Endothelial cell of umbilical vein (primary cell): ENCODE measurements around the gene EME2. TPM values are rescaled to one million over a fixed set of nuclear protein-coding genes. Genes with fewer than 3 reads are reported as not detected.
A peak's percentile ranks its signal among the peaks of the same experiment; 100 is the strongest.

Experiments
- BruUV-seq: library from RNA; stranded (reverse); fragments of 400-500 nt; replicated peaks from 2 replicates; lab custom pipeline; 2021; lab: Mats Ljungman, UMichigan
- CTCF ChIA-PET: fragments of 300-600, 350-600 bp; sonication (Branson Sonifier 250); formaldehyde crosslinking; loops from one replicate; lab custom pipeline; 2021; ENCODE audit warnings: antibody characterized with exemption, inconsistent platforms; lab: Charles Lee
- POLR2A ChIA-PET: fragments of 300-600, 350-600 bp; sonication (Branson Sonifier 250); formaldehyde crosslinking; loops from one replicate; lab custom pipeline; 2021; ENCODE audit warnings: antibody characterized with exemption, inconsistent platforms; lab: Charles Lee
- DNase-seq: peaks from one replicate; pipeline ENCODE4 v3.0.0-alpha.2; 2011; ENCODE audit warnings: low read depth, low spot score
- FAIRE-seq: peaks from 2 replicates; lab custom pipeline; 2011; peaks lifted over from hg19 to GRCh38; lab: Jason Lieb, UNC
- H2AFZ ChIP-seq: 2 replicates; pipeline ENCODE4 v1.6.0; 2012; ENCODE audit warnings: low read depth, low read length, control low read depth, inconsistent platforms
- H3K27ac ChIP-seq: 2 replicates; pipeline ENCODE4 v1.5.1; 2011; ENCODE audit warnings: low read depth, mild to moderate bottlenecking, control low read depth, low read length, moderate library complexity; ENCODE audit not compliant: insufficient read depth
- H3K27me3 ChIP-seq, 2 experiments: 2 replicates each; pipeline versions ENCODE4 v1.6.0 to v1.6.1; 2011; ENCODE audit warnings: low read length in 2 of 2, mixed read lengths in 1 of 2; ENCODE audit not compliant: control insufficient read depth in 2 of 2, insufficient read depth in 2 of 2
- H3K36me3 ChIP-seq, 2 experiments: 2 replicates in 1 of 2; 3 replicates in 1 of 2; pipeline ENCODE4 v1.5.1; 2011; ENCODE audit warnings: low read length in 2 of 2, mild to moderate bottlenecking in 1 of 2, moderate library complexity in 1 of 2; ENCODE audit not compliant: control insufficient read depth in 2 of 2, insufficient read depth in 2 of 2; ENCODE audit errors: extremely low read depth in 1 of 2
- H3K4me1 ChIP-seq: 3 replicates; pipeline ENCODE4 v1.5.1; 2011; ENCODE audit warnings: mild to moderate bottlenecking, low read length; ENCODE audit not compliant: control insufficient read depth, insufficient read depth; ENCODE audit errors: extremely low read depth
- H3K4me2 ChIP-seq: 2 replicates; pipeline ENCODE4 v1.6.1; 2011; ENCODE audit warnings: low read length, control low read depth, mixed read lengths; ENCODE audit not compliant: insufficient read depth
- H3K4me3 ChIP-seq, 3 experiments: fragments of 200-600 bp in 1 of 3; sonication (generic), shearing (Covaris generic) in 1 of 3; replicated peaks in 1 of 3; 2 replicates each; pipeline ENCODE4 v1.5.1; 2011 to 2016; ENCODE audit warnings: control low read depth in 3 of 3, low read length in 3 of 3, mild to moderate bottlenecking in 2 of 3, inconsistent platforms in 1 of 3, low read depth in 1 of 3, moderate library complexity in 1 of 3; ENCODE audit not compliant: insufficient read depth in 1 of 3
- H3K79me2 ChIP-seq: 2 replicates; pipeline ENCODE4 v1.6.0; 2012; ENCODE audit warnings: low read length, inconsistent platforms; ENCODE audit not compliant: control insufficient read depth, insufficient read depth
- H3K9ac ChIP-seq: replicated peaks from 2 replicates; pipeline ENCODE3; 2011; ENCODE audit warnings: low read length, control low read depth; ENCODE audit not compliant: insufficient read depth; ENCODE audit errors: extremely low read depth
- H3K9me1 ChIP-seq: replicated peaks from 3 replicates; pipeline ENCODE4 v1.6.0; 2011; ENCODE audit warnings: mild to moderate bottlenecking, low read length; ENCODE audit not compliant: control insufficient read depth, insufficient read depth; ENCODE audit errors: extremely low read depth
- H3K9me3 ChIP-seq: replicated peaks from 2 replicates; pipeline ENCODE4 v1.5.1; 2012; ENCODE audit warnings: low read length, inconsistent platforms; ENCODE audit not compliant: control insufficient read depth, insufficient read depth
- H4K20me1 ChIP-seq: replicated peaks from 2 replicates; pipeline ENCODE3; 2011; ENCODE audit warnings: mild to moderate bottlenecking, low read length; ENCODE audit not compliant: control insufficient read depth, insufficient read depth; ENCODE audit errors: extremely low read depth
- EZH2 ChIP-seq: IDR thresholded peaks from 2 replicates; pipeline ENCODE4 v1.6.1; 2012; ENCODE audit warnings: borderline replicate concordance, low read depth, mild to moderate bottlenecking, moderate library complexity, low read length, inconsistent platforms; ENCODE audit not compliant: severe bottlenecking
- FOS ChIP-seq: IDR thresholded peaks from 2 replicates; pipeline ENCODE4 v1.6.1; 2011; ENCODE audit warnings: mild to moderate bottlenecking, low read length, moderate library complexity, borderline replicate concordance; ENCODE audit not compliant: insufficient read depth
- GATA2 ChIP-seq: IDR thresholded peaks from 2 replicates; pipeline ENCODE4 v1.7.0; 2011; ENCODE audit warnings: low read depth, mild to moderate bottlenecking, moderate library complexity, mixed read lengths, low read length; ENCODE audit not compliant: insufficient read length, insufficient read depth
- MYC ChIP-seq: IDR thresholded peaks from one replicate; pipeline ENCODE4 v1.6.1; 2011; ENCODE audit warnings: mild to moderate bottlenecking, low read depth, low read length
- POLR2A ChIP-seq: IDR thresholded peaks from 2 replicates; pipeline ENCODE4 v1.6.1; 2012; ENCODE audit warnings: low read depth, mild to moderate bottlenecking, control low read depth, low read length
- POLR2AphosphoS5 ChIP-seq: IDR thresholded peaks from 2 replicates; pipeline ENCODE4 v1.6.1; 2012; ENCODE audit warnings: low read depth, mild to moderate bottlenecking, control low read depth, low read length, moderate library complexity; ENCODE audit not compliant: insufficient read depth
- dilution Hi-C: fragments of 300-500 bp; cut with MboI; formaldehyde crosslinking; loops from one replicate; pipeline ENCODE4 v1.15.0; 2019; ENCODE audit warnings: low sequenced_read_pairs; ENCODE audit not compliant: extremely low pct_ligation_motif_present
- intact Hi-C: fragments of 100-400 bp; cut with micrococcal nuclease; formaldehyde crosslinking; loops from one replicate; pipeline ENCODE4 v1.10.0; 2022
- polyA plus RNA-seq, 4 experiments: library from polyadenylated mRNA; depleted of rRNA in 3 of 4; stranded (reverse) in 3 of 4; unstranded in 1 of 4; fragments of >200 nt; gene quantifications; 2 replicates each; pipeline versions ENCODE4 v1.2.1 to v1.2.3, GENCODE V29; 2011 to 2012; ENCODE audit warnings: missing spikeins in 1 of 4
- total RNA-seq: library from RNA; stranded (reverse); gene quantifications from 2 replicates; pipeline ENCODE4 v1.2.3, GENCODE V29; 2021
- TF ChIP-seq, protein P1 (sequence below), 2 donors: IDR thresholded peaks; 1 replicate in 1 of 2; 2 replicates in 1 of 2; pipeline ENCODE4 v1.5.1; 2011; ENCODE audit warnings: low read length in 2 of 2, mild to moderate bottlenecking in 2 of 2, moderate library complexity in 2 of 2, control low read depth in 1 of 2, inconsistent platforms in 1 of 2, low read depth in 1 of 2; ENCODE audit not compliant: insufficient read depth in 1 of 2; ENCODE audit errors: extremely low read depth in 1 of 2

Gene EME2
- total and polyA plus RNA-seq, 2 donors (not counting 3 experiments of a cell fraction or from before 2014, with no cell fraction given) = 9.7 to 21.4 TPM

- intact Hi-C loops = no loop called here
- H3K4me1 ChIP-seq = peaks cover 16% of the 10 kb centered on the region
- TF ChIP-seq POLR2AphosphoS5 (peak; percentile 30), POLR2A (peak; percentile 17), GATA2 (no peak)
- DNase-seq (no peak), FAIRE-seq (no peak)
- ChIA-PET POLR2A (no interaction called here), CTCF (no interaction called here)
- no peak overlapping the region for H3K4me3 ChIP-seq
- no peak overlapping the region for H3K27ac ChIP-seq
- BruUV-seq = no TSS peak
- no peak overlapping the region for H3K4me2 ChIP-seq
- H3K36me3 ChIP-seq = peaks cover 0 to 45% of the 10 kb centered on the region in 2 experiments
- no peak overlapping the region for H3K9ac ChIP-seq
- no peaks in the 10 kb centered on the region for H3K27me3 ChIP-seq
- no peaks in the 10 kb centered on the region for H4K20me1 ChIP-seq
- no peak overlapping the region for H2AFZ ChIP-seq
- no peaks in the 10 kb centered on the region for H3K9me3 ChIP-seq
- no peaks in the 10 kb centered on the region for H3K9me1 ChIP-seq
- peaks cover 11% of the 10 kb centered on the region for H3K79me2 ChIP-seq
- dilution Hi-C loops = no loop called here
These were observed 5.0 kb downstream of the EME2 start for GRCh38 chr16:1777375-1778199.

GRCh38 chr16:1778200-1779179, 5.9 kb downstream of the EME2 start:
- no peaks in the 10 kb centered on the region for H3K27me3 ChIP-seq
- H3K9me3 ChIP-seq = no peaks in the 10 kb centered on the region
- H3K9me1 ChIP-seq = no peaks in the 10 kb centered on the region
- H3K4me1 ChIP-seq = peaks cover 18% of the 10 kb centered on the region
- CTCF ChIA-PET = no interaction called here
- no peak overlapping the region for H2AFZ ChIP-seq
- dilution Hi-C loops = no loop called here
- peak; percentile 32 for TF ChIP-seq POLR2A
- TF ChIP-seq, protein P1, sequence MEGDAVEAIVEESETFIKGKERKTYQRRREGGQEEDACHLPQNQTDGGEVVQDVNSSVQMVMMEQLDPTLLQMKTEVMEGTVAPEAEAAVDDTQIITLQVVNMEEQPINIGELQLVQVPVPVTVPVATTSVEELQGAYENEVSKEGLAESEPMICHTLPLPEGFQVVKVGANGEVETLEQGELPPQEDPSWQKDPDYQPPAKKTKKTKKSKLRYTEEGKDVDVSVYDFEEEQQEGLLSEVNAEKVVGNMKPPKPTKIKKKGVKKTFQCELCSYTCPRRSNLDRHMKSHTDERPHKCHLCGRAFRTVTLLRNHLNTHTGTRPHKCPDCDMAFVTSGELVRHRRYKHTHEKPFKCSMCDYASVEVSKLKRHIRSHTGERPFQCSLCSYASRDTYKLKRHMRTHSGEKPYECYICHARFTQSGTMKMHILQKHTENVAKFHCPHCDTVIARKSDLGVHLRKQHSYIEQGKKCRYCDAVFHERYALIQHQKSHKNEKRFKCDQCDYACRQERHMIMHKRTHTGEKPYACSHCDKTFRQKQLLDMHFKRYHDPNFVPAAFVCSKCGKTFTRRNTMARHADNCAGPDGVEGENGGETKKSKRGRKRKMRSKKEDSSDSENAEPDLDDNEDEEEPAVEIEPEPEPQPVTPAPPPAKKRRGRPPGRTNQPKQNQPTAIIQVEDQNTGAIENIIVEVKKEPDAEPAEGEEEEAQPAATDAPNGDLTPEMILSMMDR (IDR thresholded peaks at IDR 0.05; ENCODE audit: extremely low read depth in 1 of 2, insufficient read depth in 1 of 2, low read depth in 1 of 2, low read length in 2 of 2) = no peak
- peak; percentile 15 for TF ChIP-seq POLR2AphosphoS5
- no peak for TF ChIP-seq EZH2
- TF ChIP-seq MYC = no peak
- no peak for TF ChIP-seq FOS
- intact Hi-C loops = no loop called here
- no peak overlapping the region for H3K9ac ChIP-seq
- H3K27ac ChIP-seq = no peak overlapping the region
- no TSS peak for BruUV-seq
- DNase-seq (no peak), FAIRE-seq (no peak)
- peaks cover 16% of the 10 kb centered on the region for H3K79me2 ChIP-seq
- peaks cover 0 to 45% of the 10 kb centered on the region in 2 experiments for H3K36me3 ChIP-seq
- no peaks in the 10 kb centered on the region for H4K20me1 ChIP-seq
- H3K4me2 ChIP-seq = no peak overlapping the region
- POLR2A ChIA-PET = no interaction called here
- no peak overlapping the region for H3K4me3 ChIP-seq
